IPS DF 4.7 (cell line): ENCODE results near the gene HOXD3.

Experiments used
- DNase-seq: peaks from one replicate; pipeline ENCODE4 v3.0.0-alpha.2; 2013; ENCODE audit warnings: low spot score; ENCODE audit errors: extremely low read depth

Gene HOXD3

GRCh38 chr2:176132205-176133171 is 24.6 kb upstream of the HOXD3 start:
- DNase-seq: no peak

DNA sequence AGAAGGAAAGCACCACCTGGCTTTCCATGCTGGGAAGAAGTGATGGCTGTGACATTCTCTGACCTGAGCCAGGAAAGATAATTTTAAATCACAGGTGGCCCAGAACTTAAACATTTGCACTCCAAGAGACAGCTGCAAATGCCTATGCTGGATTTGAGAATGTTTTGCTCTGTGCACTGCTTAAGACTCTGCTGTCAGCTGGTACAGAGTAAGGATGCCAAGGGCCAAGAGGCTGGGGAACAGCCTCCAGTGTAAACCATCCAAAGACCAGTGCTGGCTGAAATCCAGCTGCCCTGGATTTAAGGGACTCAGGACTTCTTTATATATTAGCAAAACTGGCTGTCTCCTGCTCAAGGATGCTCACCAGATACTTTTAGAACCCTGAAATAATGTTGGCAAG is 23.7 kb upstream of the HOXD3 start:
- DNase-seq: no peak

- no peak for DNase-seq
These were observed 23.1 kb upstream of the HOXD3 start for GRCh38 chr2:176134035-176134434.

- no peak for DNase-seq
These were observed 22.1 kb upstream of the HOXD3 start for GRCh38 chr2:176135035-176135440.

DNA sequence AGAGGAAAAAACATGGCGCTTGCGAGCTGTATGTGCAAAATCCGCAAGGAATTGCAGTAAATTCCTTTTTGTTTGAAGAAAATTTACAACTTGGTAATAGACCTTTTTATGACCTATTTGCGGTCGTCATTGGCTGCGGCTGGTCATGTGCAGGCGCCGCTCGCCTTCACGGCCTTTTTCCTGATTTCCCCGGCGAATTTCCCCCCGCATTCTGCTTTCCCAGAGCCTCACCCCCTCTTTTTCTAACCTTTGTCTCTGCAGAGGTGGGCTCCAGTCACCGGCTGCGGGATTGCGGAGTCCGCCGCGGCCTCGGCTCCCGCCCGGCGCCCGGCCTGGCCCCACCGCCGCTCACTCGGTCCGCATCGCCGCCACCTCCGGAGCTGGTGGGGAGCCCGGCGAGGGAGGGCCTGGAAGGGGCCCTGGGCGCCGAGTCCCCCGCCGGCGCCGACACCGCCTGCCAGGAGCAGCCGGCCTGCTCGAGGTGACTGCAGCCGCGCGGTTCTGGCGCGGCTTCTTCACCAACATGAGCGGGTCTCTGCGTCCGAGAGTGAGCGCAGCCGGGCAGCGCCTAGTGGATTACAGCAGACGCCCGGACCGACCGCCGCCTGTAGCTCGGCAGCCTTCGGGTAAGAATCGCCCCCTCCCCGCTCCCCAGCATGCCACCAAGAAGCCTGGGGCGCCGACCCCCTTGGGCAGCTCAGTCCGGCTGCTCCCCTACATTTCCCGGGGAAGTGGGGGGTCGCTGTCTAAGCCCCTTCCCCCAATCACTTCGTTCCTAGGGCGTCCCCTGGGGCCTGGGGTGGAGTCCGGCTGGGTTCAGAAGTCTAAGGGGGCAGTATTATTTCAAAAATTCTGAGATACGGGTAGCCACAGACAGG is 20.5 kb upstream of the HOXD3 start:
- no peak for DNase-seq

DNA sequence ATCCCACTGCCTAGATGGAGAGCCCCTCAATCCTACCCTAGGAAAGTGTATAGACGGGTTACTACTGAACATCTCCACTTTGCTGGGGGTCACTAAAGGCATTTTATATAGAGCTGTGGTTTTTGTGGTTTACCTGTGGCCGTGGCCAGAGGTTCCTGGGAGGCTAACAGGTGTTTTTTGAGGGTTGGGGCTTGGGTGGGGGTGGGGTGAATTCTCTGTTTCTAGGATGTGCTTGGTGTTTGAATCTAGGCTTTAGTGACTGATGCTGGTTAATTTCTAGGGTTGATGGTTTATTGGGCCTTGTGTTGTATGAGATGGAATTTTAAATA is 19.9 kb upstream of the HOXD3 start:
- DNase-seq: no peak

DNA sequence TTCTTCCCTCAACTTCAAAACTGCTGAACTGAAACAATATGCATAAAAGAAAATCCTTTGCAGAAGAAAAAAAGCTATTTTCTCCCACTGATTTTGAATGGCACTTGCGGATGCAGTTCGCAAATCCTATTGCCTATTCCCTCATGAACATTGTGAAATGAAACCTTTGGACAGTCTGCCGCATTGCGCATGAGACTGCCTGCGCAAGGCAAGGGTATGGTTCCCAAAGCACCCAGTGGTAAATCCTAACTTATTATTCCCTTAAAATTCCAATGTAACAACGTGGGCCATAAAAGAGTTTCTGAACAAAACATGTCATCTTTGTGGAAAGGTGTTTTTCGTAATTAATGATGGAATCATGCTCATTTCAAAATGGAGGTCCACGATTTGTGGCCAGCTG is 19.2 kb upstream of the HOXD3 start:
- no peak for DNase-seq

DNA sequence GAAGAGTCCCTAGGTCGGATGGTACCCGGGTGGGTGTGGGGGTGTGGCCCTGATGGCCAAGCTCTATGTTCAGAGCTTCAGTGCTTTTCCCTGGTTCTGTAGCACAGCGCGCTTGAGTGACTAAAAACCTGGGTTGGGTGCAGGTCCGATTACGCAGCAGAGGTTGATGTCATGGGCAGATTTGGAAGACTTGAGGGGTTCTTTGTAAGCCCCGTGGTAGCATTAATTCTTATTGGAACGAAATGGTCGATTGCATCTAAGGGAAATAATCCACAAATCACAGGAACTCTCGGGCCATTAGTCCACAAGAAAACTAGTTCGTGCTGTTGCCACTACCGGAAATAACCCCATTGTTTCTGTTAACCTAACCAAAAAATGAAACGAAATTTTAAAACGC is 18.6 kb upstream of the HOXD3 start:
- DNase-seq: no peak

- no peak for DNase-seq
These were observed 18.0 kb upstream of the HOXD3 start for GRCh38 chr2:176138923-176139660.

DNA sequence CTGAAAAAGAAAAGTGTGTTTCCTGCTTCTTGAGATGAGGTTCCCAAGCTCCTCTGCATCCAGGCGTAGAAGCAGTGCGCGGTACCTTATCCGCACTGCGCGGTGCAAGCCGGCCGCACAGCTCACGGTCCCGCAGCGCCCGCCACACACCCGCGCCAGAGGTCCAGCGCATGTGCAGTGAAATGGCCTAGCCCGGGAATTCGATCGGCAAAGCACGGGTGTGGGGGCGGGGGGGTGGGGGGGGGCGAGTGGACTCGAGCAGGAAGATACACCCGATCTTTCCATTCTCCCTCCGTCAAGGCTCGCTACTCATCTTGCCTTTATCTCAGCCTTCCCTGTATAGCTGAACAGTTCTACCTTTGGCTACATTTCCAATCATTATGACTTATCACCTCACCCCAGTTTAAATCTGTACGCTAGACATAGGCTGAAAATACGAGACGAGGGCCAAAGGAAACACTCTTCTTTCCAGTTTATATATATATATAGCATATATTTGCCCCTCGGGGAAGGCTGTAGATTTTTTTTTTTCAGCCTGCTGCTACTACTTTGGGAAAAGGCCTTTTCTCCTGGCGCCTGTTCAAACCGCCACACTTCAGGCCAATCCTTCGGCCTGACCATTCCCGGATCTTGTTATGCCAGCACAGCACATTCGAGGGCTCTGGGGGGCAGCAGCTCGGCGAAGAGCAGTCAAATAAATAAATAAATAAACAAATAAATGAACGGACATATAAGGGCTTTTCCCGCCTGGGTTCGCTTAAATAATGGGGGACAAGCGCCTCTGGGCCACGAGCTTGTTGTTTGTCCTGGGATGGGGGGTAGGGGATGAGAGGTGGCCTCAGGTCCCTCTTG is 17.2 kb upstream of the HOXD3 start:
- DNase-seq: no peak

DNA sequence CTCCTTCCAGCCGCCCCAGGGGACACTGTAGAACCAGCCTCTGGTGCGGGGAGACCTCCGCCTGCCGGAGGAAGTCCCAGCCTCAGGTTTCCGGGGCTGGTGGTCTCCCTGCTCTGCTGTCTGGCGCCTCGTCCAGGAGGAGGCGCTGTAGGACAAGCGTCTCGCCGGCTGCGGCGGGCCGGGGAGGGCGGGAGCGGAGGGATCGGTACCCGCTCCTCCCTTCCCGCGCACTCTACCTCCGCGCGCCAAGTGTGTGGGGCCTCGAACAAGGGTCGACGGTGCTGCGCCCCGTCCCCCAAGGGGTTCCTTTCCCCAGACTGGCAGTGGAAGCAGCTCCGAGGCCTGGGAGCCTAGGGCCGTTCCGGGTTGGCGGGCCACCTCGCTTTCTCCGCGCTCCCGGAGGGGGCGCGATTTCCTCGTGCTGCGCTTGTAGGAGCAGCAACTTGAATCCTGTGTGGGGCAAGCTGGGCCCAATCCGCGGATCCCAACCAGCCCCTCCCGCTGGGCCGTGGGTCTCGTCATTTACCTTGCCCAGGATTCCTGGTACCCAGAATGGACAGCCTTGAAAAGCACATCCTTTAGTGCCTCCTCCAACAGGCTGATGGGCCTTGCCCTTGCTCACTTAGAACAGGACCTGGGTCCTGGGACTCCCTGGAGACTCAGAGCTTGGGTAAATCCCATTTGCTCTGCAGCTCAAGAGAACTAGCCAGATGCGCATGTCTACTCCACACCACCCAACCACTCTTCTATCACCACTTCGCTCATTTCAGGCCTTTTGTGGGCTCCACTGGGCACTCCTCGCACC is 16.4 kb upstream of the HOXD3 start:
- no peak for DNase-seq

- DNase-seq: no peak
These were observed 14.8 kb upstream of the HOXD3 start for GRCh38 chr2:176142281-176142680.

DNA sequence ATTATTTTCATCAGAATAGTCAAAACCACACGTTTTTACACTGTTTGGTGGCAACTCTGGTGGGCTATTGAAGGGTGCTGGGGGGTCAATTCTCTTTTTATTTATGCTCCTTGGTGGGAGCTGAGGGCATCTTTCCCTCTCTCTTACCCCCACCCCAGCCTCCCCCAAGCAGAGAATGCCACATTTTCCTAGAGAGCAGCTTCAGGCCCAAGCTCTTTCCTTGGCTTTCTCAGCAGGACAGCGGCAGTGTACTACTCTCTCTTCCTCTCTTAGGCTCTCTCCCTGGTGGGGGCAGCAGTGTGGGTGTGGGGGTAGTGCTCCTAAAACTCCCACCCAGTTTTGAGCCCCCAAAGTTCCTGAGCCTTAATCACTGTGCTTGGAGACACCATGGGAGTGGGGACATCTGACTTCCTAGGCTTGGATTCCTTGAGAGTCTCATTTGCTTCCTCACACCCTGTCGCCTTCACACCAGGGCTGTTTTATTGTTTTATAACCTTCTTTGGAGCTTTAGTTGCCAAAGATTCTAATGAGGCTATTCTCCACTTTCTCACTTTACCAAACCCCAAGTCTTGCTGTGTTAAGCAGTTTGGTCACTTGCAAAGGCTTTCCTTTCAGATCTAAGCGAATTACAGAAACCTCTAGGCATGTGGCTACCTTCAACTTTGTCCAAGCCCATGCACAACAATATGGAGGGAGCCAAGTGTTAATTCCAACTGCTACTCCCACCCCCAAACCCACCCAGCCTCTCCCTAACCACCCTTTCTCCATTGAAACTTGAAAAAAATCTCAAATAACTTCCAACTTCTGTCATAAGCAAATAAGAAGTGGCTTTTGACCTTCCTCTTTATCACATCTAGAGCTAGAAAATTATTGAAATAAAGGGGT is 11.8 kb upstream of the HOXD3 start:
- DNase-seq: no peak

DNA sequence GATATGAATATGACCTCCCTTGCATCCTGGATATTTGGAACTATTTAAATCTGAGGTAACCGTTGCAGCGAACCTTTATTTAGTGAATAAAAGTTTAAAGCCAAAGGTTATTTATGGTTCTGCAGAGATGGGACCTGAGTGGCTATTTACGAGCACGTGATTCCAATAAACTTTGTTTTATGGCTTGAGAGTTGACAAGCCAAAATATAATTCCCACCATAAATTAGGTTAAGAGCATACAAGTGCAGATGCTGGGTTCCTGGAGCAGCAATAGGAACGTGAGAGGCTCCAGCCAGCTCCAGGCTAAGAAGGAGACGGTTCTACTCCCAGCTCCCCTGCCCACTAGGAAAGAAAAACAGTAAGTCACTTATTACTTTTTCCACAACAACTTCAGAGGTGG is 11.0 kb upstream of the HOXD3 start:
- no peak for DNase-seq

GRCh38 chr2:176146645-176147044 is 10.5 kb upstream of the HOXD3 start:
- DNase-seq: no peak

GRCh38 chr2:176147210-176147799 is 9.8 kb upstream of the HOXD3 start:
- DNase-seq: no peak

DNA sequence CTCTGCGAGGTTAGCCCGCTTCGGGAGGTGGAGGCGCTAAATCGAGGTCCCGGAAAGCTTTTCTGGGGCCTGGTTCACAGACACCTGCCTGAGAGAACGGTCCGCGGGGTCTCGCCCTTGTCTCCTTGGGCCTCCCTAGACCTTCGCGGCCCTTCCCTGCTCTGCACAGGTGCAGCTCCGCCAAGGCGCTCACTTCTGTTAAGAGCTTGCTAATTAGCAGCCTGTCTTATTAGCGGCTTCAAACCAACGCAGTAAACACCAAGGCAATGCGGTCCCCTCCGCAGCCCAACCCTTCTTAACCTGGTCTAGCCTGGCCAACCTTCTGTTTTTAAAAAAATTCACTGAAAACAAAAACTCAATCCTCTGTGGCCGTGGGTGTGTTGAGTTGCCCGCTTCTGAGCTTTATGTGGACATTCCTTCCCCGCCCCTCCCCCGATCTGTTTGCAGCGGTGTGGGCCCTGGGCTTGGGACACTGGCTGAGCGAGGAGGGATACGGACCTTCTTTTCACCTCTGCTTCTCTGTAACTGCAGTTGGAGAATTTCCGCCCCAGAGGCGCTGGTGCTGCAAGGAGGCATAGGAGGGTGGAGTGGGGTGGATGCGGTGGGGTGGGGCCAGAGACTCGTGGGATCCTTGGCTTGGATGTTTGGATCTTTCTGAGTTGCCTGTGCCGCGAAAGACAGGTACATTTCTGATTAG is 9.2 kb upstream of the HOXD3 start:
- no peak for DNase-seq
